HepG2 (cell line): ENCODE results near the gene EFS. TPM values are rescaled to one million over a fixed set of nuclear protein-coding genes. Genes with fewer than 3 reads are reported as not detected.

Source experiments
- FOXM1 ChIP-seq: sonication (generic); formaldehyde crosslinking; IDR thresholded peaks from 2 replicates; pipeline ENCODE4 v1.5.0; 2020; ENCODE audit warnings: missing genetic modification reagents
- HMGA1 ChIP-seq: sonication (generic); formaldehyde crosslinking; conservative IDR thresholded peaks from 2 replicates; pipeline ENCODE4 v1.4.0; 2020; ENCODE audit warnings: missing genetic modification reagents
- JARID2 ChIP-seq: sonication (generic); formaldehyde crosslinking; IDR thresholded peaks from 2 replicates; pipeline ENCODE4 v1.8.1; 2023; ENCODE audit warnings: missing genetic modification reagents, inconsistent platforms; ENCODE audit not compliant: insufficient replicate concordance
- JUND ChIP-seq: sonication (generic); formaldehyde crosslinking; IDR thresholded peaks from 2 replicates; pipeline ENCODE4 v1.8.0; 2022; ENCODE audit warnings: mild to moderate bottlenecking, missing genetic modification reagents
- KLF11 ChIP-seq: IDR thresholded peaks from 2 replicates; pipeline ENCODE4 v1.6.1; 2016; ENCODE audit warnings: missing compliant biosample characterization
- MATR3 ChIP-seq: sonication (generic); formaldehyde crosslinking; IDR thresholded peaks from 2 replicates; pipeline ENCODE4 v1.4.0; 2020; ENCODE audit warnings: missing genetic modification reagents
- SAP130 ChIP-seq: IDR thresholded peaks from 2 replicates; pipeline ENCODE4 v1.6.1; 2016; ENCODE audit warnings: low read depth
- THYN1 ChIP-seq: sonication (generic); formaldehyde crosslinking; IDR thresholded peaks from 2 replicates; pipeline ENCODE4 v1.8.1; 2023; ENCODE audit warnings: low read depth, mild to moderate bottlenecking, moderate library complexity, missing genetic modification reagents, borderline replicate concordance
- ZBTB21 ChIP-seq: sonication (generic); formaldehyde crosslinking; IDR thresholded peaks from 2 replicates; pipeline ENCODE4 v1.4.0; 2020; ENCODE audit warnings: missing genetic modification reagents
- ZKSCAN1 ChIP-seq: fragments of 150-350 bp; IDR thresholded peaks from 2 replicates; pipeline ENCODE4 v1.6.1; 2014; ENCODE audit warnings: low read length
- ZNF230 ChIP-seq: sonication (generic); formaldehyde crosslinking; IDR thresholded peaks from 2 replicates; pipeline ENCODE4 v1.4.0; 2020; ENCODE audit warnings: mild to moderate bottlenecking, missing genetic modification reagents
- ZNF720 ChIP-seq: sonication (generic); formaldehyde crosslinking; IDR thresholded peaks from 2 replicates; pipeline ENCODE4 v1.4.0; 2020; ENCODE audit warnings: missing genetic modification reagents
- polyA plus RNA-seq, 8 experiments: library from polyadenylated mRNA; depleted of rRNA in 3 of 8; stranded (reverse) in 7 of 8; unstranded in 1 of 8; fragments of >200 nt; fragmentation: Illumina TruSeq in 4 of 8; extraction: Trizol in 4 of 8; gene quantifications; 2 replicates each; pipeline versions ENCODE4 v1.2.1 to v1.2.3, GENCODE V29; 2011 to 2016; ENCODE audit warnings: low read depth in 4 of 8, missing spikeins in 1 of 8, mixed read lengths in 1 of 8; ENCODE audit not compliant: insufficient read depth in 1 of 8
- total RNA-seq, 5 experiments: library from RNA; depleted of rRNA; stranded (reverse); fragments of >200 nt; fragmentation: Illumina TruSeq; extraction: Trizol; gene quantifications; 2 replicates each; pipeline ENCODE4 v1.2.3, GENCODE V29; 2016; ENCODE audit warnings: low read depth in 1 of 5
- TF ChIP-seq, protein P1 (sequence below): IDR thresholded peaks from 2 replicates; pipeline ENCODE4 v1.6.1; 2016; ENCODE audit warnings: low read depth, missing genetic modification reagents, missing compliant biosample characterization
- TF ChIP-seq, protein P2 (sequence below): sonication (generic); formaldehyde crosslinking; IDR thresholded peaks from 2 replicates; pipeline ENCODE4 v1.4.0; 2020; ENCODE audit warnings: missing genetic modification reagents
- TF ChIP-seq, protein P3 (sequence below): sonication (generic); formaldehyde crosslinking; IDR thresholded peaks from 2 replicates; pipeline ENCODE4 v1.4.0; 2020; ENCODE audit warnings: missing genetic modification reagents, mild to moderate bottlenecking, borderline replicate concordance
- TF ChIP-seq, protein P4 (sequence below): IDR thresholded peaks from 2 replicates; pipeline ENCODE4 v1.6.1; 2018; ENCODE audit warnings: missing genetic modification reagents

EFS gene
- total and polyA plus RNA-seq, 2 of the 13 experiments (the other 11 are each of a cell fraction or from before 2014, with no cell fraction given) = not detected

DNA sequence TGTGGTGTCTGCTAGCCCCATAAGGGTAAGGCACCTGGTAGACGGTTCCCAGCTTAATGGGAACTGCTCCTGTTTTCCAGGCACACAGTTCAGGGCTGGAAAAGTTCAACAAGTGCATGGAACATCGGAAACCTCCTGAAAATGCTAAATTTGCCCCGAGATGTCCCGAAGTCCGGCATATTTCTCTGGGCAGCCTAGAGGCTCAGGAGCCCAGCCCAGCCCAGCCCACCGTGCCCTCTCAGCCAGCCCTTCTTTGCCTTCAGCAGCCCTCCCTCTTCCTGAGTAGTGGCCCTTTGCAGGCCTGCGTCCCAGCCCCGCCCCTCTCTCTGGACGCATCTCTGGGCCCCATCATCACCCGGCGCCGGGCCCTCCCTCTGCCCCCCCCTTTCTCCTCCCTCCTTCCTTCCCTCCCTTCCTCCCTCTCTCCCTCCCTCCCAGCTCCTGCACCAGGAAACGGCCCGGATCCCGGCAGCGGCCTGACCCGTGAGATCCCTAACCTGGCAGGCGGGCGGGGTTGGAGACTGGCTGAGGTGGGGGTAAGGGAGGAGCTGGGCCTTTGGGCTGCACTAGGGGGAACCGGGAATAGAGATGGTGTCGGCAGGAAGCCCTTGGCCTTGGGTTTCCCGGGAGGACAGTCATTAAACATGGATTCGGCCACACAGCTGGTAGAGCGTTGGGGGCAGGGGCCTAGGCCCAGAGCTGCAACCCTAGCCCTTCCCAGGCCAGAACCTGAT is 58.4 kb downstream of the EFS start, which contains the start of gene BCL2L2 (continued):
- TF ChIP-seq ZNF230 (CRISPR knock-in tag) (peak; percentile 94), FOXM1 (CRISPR knock-in tag) (no peak; the same call in 1 of the 2 replicates), JUND (peak; percentile 38; the same call in 1 of the 2 replicates), HMGA1 (CRISPR knock-in tag) (no peak), MATR3 (no peak), ZBTB21 (CRISPR knock-in tag) (0 out of 2 replicates have a peak, but pooled peaks have one; percentile 15), KLF11 (CRISPR knock-in tag) (peak; percentile 94), ZKSCAN1 (peak; percentile 79), JARID2 (CRISPR knock-in tag) (peak; percentile 96), THYN1 (CRISPR knock-in tag) (peak; percentile 98; the same call in 1 of the 2 replicates), SAP130 (CRISPR knock-in tag) (peak; percentile 99), ZNF720 (CRISPR knock-in tag) (peak; percentile 28; the same call in 1 of the 2 replicates)
- TF ChIP-seq, protein P1, sequence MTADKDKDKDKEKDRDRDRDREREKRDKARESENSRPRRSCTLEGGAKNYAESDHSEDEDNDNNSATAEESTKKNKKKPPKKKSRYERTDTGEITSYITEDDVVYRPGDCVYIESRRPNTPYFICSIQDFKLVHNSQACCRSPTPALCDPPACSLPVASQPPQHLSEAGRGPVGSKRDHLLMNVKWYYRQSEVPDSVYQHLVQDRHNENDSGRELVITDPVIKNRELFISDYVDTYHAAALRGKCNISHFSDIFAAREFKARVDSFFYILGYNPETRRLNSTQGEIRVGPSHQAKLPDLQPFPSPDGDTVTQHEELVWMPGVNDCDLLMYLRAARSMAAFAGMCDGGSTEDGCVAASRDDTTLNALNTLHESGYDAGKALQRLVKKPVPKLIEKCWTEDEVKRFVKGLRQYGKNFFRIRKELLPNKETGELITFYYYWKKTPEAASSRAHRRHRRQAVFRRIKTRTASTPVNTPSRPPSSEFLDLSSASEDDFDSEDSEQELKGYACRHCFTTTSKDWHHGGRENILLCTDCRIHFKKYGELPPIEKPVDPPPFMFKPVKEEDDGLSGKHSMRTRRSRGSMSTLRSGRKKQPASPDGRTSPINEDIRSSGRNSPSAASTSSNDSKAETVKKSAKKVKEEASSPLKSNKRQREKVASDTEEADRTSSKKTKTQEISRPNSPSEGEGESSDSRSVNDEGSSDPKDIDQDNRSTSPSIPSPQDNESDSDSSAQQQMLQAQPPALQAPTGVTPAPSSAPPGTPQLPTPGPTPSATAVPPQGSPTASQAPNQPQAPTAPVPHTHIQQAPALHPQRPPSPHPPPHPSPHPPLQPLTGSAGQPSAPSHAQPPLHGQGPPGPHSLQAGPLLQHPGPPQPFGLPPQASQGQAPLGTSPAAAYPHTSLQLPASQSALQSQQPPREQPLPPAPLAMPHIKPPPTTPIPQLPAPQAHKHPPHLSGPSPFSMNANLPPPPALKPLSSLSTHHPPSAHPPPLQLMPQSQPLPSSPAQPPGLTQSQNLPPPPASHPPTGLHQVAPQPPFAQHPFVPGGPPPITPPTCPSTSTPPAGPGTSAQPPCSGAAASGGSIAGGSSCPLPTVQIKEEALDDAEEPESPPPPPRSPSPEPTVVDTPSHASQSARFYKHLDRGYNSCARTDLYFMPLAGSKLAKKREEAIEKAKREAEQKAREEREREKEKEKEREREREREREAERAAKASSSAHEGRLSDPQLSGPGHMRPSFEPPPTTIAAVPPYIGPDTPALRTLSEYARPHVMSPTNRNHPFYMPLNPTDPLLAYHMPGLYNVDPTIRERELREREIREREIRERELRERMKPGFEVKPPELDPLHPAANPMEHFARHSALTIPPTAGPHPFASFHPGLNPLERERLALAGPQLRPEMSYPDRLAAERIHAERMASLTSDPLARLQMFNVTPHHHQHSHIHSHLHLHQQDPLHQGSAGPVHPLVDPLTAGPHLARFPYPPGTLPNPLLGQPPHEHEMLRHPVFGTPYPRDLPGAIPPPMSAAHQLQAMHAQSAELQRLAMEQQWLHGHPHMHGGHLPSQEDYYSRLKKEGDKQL = 0 out of 2 replicates have a peak, but pooled peaks have one; percentile 19
- TF ChIP-seq, protein P2, sequence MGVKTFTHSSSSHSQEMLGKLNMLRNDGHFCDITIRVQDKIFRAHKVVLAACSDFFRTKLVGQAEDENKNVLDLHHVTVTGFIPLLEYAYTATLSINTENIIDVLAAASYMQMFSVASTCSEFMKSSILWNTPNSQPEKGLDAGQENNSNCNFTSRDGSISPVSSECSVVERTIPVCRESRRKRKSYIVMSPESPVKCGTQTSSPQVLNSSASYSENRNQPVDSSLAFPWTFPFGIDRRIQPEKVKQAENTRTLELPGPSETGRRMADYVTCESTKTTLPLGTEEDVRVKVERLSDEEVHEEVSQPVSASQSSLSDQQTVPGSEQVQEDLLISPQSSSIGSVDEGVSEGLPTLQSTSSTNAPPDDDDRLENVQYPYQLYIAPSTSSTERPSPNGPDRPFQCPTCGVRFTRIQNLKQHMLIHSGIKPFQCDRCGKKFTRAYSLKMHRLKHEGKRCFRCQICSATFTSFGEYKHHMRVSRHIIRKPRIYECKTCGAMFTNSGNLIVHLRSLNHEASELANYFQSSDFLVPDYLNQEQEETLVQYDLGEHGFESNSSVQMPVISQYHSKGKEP (CRISPR knock-in tag) = 0 out of 2 replicates have a peak, but pooled peaks have one; percentile 81
- TF ChIP-seq, protein P3, sequence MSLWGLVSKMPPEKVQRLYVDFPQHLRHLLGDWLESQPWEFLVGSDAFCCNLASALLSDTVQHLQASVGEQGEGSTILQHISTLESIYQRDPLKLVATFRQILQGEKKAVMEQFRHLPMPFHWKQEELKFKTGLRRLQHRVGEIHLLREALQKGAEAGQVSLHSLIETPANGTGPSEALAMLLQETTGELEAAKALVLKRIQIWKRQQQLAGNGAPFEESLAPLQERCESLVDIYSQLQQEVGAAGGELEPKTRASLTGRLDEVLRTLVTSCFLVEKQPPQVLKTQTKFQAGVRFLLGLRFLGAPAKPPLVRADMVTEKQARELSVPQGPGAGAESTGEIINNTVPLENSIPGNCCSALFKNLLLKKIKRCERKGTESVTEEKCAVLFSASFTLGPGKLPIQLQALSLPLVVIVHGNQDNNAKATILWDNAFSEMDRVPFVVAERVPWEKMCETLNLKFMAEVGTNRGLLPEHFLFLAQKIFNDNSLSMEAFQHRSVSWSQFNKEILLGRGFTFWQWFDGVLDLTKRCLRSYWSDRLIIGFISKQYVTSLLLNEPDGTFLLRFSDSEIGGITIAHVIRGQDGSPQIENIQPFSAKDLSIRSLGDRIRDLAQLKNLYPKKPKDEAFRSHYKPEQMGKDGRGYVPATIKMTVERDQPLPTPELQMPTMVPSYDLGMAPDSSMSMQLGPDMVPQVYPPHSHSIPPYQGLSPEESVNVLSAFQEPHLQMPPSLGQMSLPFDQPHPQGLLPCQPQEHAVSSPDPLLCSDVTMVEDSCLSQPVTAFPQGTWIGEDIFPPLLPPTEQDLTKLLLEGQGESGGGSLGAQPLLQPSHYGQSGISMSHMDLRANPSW = peak; percentile 98
- TF ChIP-seq, protein P4, sequence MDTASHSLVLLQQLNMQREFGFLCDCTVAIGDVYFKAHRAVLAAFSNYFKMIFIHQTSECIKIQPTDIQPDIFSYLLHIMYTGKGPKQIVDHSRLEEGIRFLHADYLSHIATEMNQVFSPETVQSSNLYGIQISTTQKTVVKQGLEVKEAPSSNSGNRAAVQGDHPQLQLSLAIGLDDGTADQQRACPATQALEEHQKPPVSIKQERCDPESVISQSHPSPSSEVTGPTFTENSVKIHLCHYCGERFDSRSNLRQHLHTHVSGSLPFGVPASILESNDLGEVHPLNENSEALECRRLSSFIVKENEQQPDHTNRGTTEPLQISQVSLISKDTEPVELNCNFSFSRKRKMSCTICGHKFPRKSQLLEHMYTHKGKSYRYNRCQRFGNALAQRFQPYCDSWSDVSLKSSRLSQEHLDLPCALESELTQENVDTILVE (CRISPR knock-in tag) = peak; percentile 94
